D721Med (cell line): ENCODE data around the gene LMNTD2.

Experiments
- DNase-seq: peaks from one replicate; pipeline ENCODE4 v3.0.0; 2011; ENCODE audit warnings: low spot score; ENCODE audit not compliant: insufficient read length
- FAIRE-seq: peaks from 2 replicates; lab custom pipeline; 2011; peaks lifted over from hg19 to GRCh38; lab: Jason Lieb, UNC
- TF ChIP-seq, protein P1 (sequence below): IDR thresholded peaks from 2 replicates; pipeline ENCODE4 v1.5.1; 2012; ENCODE audit warnings: mild to moderate bottlenecking, control low read depth; ENCODE audit not compliant: insufficient read depth; ENCODE audit errors: missing control alignments

LMNTD2 gene

GRCh38 chr11:595400-595799, 34.9 kb upstream of the LMNTD2 start:
- TF ChIP-seq, protein P1, sequence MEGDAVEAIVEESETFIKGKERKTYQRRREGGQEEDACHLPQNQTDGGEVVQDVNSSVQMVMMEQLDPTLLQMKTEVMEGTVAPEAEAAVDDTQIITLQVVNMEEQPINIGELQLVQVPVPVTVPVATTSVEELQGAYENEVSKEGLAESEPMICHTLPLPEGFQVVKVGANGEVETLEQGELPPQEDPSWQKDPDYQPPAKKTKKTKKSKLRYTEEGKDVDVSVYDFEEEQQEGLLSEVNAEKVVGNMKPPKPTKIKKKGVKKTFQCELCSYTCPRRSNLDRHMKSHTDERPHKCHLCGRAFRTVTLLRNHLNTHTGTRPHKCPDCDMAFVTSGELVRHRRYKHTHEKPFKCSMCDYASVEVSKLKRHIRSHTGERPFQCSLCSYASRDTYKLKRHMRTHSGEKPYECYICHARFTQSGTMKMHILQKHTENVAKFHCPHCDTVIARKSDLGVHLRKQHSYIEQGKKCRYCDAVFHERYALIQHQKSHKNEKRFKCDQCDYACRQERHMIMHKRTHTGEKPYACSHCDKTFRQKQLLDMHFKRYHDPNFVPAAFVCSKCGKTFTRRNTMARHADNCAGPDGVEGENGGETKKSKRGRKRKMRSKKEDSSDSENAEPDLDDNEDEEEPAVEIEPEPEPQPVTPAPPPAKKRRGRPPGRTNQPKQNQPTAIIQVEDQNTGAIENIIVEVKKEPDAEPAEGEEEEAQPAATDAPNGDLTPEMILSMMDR = no peak
- no peak for DNase-seq
- FAIRE-seq = no peak

- TF ChIP-seq, protein P1 = no peak
- FAIRE-seq = no peak
- no peak for DNase-seq
Measured at GRCh38 chr11:593347-593746, 32.8 kb upstream of the LMNTD2 start.

DNA sequence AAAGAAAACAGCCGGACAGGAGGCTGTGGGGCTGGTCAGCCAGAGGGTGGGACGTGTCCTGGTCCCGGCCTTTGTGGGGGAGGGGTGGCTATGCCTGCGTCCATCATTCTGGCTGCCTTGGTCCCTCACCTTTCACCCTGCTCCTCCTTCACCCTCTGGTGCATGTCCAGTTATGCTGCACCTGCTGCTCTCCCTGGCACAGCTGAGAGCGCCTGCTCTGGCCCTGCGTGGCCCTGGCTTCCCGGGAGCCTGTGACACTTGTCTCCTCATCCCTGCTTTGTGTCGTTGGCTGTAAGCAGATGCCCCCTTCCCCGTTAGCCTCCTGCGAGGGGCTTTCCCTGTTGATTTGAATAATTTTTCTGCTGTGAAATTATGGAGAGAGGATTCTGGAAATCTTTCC, 32.4 kb upstream of the LMNTD2 start:
- DNase-seq (no peak), FAIRE-seq (no peak)
- TF ChIP-seq, protein P1 = no peak

DNA sequence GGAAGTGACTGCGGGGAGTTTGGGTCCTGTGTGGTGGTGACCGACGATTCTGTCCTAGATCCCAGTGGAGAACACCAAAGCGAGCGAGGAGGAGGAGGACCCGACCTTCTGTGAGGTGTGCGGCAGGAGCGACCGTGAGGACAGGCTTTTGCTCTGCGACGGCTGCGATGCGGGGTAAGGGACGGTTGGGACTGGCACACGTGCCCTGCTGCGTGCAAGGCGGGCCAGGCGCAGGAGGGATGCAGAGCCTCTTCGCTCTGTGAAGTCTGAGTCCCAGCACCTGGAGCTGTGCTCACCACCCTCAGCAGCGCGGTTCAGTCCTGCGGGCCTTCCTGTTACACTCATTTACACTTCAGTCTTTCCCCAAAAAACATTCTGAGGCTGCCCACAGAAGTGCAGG, 32.0 kb upstream of the LMNTD2 start:
- no peak for DNase-seq
- TF ChIP-seq, protein P1 = no peak
- no peak for FAIRE-seq

DNA sequence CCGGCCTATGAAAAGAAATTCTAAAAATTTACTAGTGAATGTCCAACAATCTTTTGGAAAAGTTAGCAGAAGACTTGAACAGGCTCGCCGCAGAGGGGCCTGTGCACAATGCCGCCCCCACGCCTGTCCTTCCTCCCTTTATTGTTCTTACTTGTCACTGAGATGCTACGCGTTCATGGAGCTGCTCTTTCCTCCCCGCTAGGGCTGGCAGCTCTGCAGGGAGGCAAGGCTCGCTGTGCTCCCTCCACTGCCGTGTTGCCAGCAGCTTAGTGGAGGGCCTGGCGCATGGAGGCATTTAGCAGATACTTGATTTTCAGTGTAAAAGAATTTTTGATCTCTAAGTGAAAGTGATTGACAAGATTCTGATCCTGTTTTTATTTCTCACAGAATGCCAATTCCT, 30.5 kb upstream of the LMNTD2 start:
- TF ChIP-seq, protein P1 = no peak
- FAIRE-seq = no peak

GRCh38 chr11:589798-590197, 29.3 kb upstream of the LMNTD2 start:
- DNase-seq = no peak
- TF ChIP-seq, protein P1 = no peak
- FAIRE-seq = no peak

More for the DNA sequence above, 30.5 kb upstream of the LMNTD2 start:
- no peak for DNase-seq

- FAIRE-seq = no peak
- DNase-seq = no peak
- TF ChIP-seq, protein P1 = no peak
Measured at GRCh38 chr11:587978-588380, 27.4 kb upstream of the LMNTD2 start.
